Psoas muscle (tissue), 8 donors: ENCODE measurements around the gene STRIP2. TPM values are rescaled to one million over a fixed set of nuclear protein-coding genes. Genes with fewer than 3 reads are reported as not detected.

Experiments
- ATAC-seq, 4 donors: fragments of 200-7000 bp; cut with Tn5 transposase; one replicate each; pipeline ENCODE4 v1.9.1; 2020; ENCODE audit warnings: moderate library complexity in 3 of 4, mild to moderate bottlenecking in 2 of 4
- DNase-seq, 2 donors: peaks; one replicate each; pipeline ENCODE4 v3.0.0-alpha.2; 2020
- H3K27ac ChIP-seq: fragments of 200-600 bp; one replicate; pipeline ENCODE4 v1.8.0; 2022
- H3K27me3 ChIP-seq, 3 donors: fragments of 200-600 bp in 1 of 3; one replicate each; pipeline versions ENCODE4 v1.6.1 to v1.8.0; 2013 to 2022; ENCODE audit warnings: low read length in 2 of 3, mild to moderate bottlenecking in 2 of 3, moderate library complexity in 1 of 3; ENCODE audit not compliant: insufficient read depth in 3 of 3
- H3K36me3 ChIP-seq, 2 donors: fragments of 200-600 bp in 1 of 2; one replicate each; pipeline versions ENCODE4 v1.6.1 to v1.8.0; 2013 to 2022; ENCODE audit warnings: low read depth in 1 of 2, mild to moderate bottlenecking in 1 of 2, moderate library complexity in 1 of 2; ENCODE audit not compliant: insufficient read depth in 1 of 2
- H3K4me1 ChIP-seq: fragments of 200-600 bp; one replicate; pipeline ENCODE4 v1.8.0; 2022
- H3K4me3 ChIP-seq: fragments of 200-600 bp; one replicate; pipeline ENCODE4 v1.8.0; 2022; ENCODE audit warnings: mild to moderate bottlenecking
- H3K9me3 ChIP-seq: fragments of 200-600 bp; one replicate; pipeline ENCODE4 v1.8.0; 2022
- WGBS, 3 donors: extraction: QIAGEN DNeasy Blood & Tissue Kit; methylation state at CpG; one replicate each; pipeline versions ENCODE4 v1.1.6 to v1.1.7; 2013; 5-methylcytosine and 5-hydroxymethylcytosine counted together
- intact Hi-C, 2 donors: fragments of 100-400 bp; cut with DNase I; formaldehyde crosslinking; loops; one replicate each; pipeline versions ENCODE4 v1.11.0 to v1.14.2; 2022
- polyA plus RNA-seq, 3 donors: library from polyadenylated mRNA; stranded (reverse); fragments of 200-250 nt; gene quantifications; one replicate each; pipeline ENCODE4 v1.2.3, GENCODE V29; 2013
- total RNA-seq, 4 donors: library from RNA; stranded (reverse); fragmentation: NEBNext Ultra II Directional in 2 of 4; extraction: Animal tissue kit (Norgen Biotek cat#: 25700) in 2 of 4; gene quantifications; one replicate each; pipeline versions ENCODE4 v1.2.1 to v1.2.4, GENCODE V29; 2021 to 2023
- TF ChIP-seq, protein P1 (sequence below): fragments of 200-600 bp; IDR thresholded peaks from one replicate; pipeline ENCODE4 v1.8.0; 2022; ENCODE audit warnings: antibody characterized with exemption
- donor health status: healthy with polysubstance abuse.
- donor health status: DM: no; HTN: no; CAD: no; lungs with moderate emphysema.
- donor health status: Bipolar disorder and iron deficiency.
- donor health status: healthy.
- donor health status: DM: yes; HTN: yes; CAD: no.
- donor health status: DM: no; HTN: no; CAD: no.
- donor health status: DM: no; HTN: no; CAD: no.
- donor health status: DM: yes; HTN: yes; CAD: no.

STRIP2 gene
- total and polyA plus RNA-seq, 7 donors = 14.5 to 94.4 (median 46.6) TPM

- Histone ChIP-seq H3K9me3 (no peaks in the 10 kb centered on the region), H3K4me3 (no peak overlapping the region), H3K27me3 (no peaks in the 10 kb centered on the region), H3K27ac (no peak overlapping the region), H3K4me1 (no peaks in the 10 kb centered on the region), H3K36me3 (peaks cover 9 to 94% of the 10 kb centered on the region in 2 donors)
- no peak for DNase-seq
- ATAC-seq = no peak
- intact Hi-C loops = no loop called here
- TF ChIP-seq, protein P1, sequence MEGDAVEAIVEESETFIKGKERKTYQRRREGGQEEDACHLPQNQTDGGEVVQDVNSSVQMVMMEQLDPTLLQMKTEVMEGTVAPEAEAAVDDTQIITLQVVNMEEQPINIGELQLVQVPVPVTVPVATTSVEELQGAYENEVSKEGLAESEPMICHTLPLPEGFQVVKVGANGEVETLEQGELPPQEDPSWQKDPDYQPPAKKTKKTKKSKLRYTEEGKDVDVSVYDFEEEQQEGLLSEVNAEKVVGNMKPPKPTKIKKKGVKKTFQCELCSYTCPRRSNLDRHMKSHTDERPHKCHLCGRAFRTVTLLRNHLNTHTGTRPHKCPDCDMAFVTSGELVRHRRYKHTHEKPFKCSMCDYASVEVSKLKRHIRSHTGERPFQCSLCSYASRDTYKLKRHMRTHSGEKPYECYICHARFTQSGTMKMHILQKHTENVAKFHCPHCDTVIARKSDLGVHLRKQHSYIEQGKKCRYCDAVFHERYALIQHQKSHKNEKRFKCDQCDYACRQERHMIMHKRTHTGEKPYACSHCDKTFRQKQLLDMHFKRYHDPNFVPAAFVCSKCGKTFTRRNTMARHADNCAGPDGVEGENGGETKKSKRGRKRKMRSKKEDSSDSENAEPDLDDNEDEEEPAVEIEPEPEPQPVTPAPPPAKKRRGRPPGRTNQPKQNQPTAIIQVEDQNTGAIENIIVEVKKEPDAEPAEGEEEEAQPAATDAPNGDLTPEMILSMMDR = no peak
Observed at GRCh38 chr7:129450295-129450694, 16.1 kb downstream of the STRIP2 start.

DNA sequence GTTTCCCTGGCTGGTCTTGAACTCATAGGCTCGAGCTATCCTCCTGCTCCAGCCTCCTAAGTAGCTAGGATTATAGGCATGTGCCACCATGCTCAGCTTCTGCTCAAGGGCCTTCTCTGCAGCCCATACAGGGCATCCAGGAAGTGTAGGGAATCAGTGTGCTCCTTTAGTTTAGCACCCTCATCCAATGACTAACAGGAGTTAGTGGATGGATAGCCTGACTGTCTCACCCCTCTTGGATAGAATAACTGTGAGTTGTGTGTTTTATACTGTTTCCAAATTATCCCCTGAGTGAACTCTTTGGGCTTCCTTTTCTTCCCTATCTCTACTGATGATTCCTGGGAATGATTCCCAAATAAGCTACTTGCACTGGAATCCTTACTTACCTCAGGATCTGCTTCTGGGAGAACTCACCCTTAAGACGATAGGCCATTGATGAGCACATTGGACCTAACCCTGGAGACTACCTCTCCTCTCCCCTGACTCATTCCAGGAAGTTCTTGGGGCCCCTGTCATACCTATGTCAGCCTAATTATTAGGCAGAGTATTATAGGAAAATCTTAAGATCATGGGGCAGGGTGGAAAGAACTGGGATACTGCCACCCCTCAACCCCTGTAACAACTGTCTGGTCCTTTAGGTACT is 18.5 kb downstream of the STRIP2 start:
- Histone ChIP-seq H3K27ac (no peak overlapping the region), H3K4me1 (no peaks in the 10 kb centered on the region), H3K4me3 (no peak overlapping the region), H3K36me3 (peaks cover 13 to 97% of the 10 kb centered on the region in 2 donors), H3K27me3 (no peaks in the 10 kb centered on the region), H3K9me3 (no peaks in the 10 kb centered on the region)
- WGBS, 3 donors = 93 to 98% (median 94%) methylated on average over 2 of the region's 2 CpGs
- TF ChIP-seq, protein P1 = no peak
- DNase-seq (no peak), ATAC-seq (no peak)
- intact Hi-C loops = no loop called here

DNA sequence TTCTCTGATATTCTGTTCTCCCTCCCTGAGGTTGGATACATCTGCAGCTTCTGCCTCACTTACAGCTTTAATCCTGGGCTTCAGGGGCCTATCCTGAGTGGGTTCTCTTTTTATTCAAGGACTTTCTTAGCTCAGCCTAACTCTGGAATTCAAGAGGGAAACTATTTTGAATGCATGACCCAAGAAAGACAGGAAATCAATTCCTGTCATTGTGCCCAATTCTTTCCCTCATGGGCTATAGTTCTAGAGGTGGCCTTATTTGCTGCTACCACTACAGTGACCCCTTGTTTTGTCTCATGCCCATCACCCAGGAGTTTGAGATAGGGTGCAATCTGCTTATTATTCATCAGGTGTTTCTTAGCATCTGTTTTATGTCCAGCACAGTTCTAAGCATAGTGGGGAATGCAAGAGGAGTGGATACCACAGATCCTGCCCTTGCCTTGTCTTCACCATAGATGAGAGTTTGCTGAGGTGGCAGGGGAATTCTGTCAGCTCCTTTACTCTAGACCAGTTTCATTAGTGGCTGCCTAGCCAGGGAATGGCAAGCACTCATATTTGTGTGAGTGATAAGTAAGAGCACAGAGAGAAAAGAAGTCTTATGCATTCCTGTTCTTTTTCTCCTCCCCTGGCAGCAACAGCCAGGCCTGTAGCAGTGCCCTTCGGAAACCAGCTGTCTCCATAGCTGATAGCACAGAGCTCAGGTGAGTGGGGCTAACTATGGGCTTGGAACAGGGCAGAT is 19.4 kb downstream of the STRIP2 start:
- TF ChIP-seq, protein P1 = no peak
- 92 to 100% (median 94%) methylated on average over 1 of the region's 1 CpG for WGBS, 3 donors
- no peaks in the 10 kb centered on the region for H3K9me3 ChIP-seq
- intact Hi-C loops = no loop called here
- no peaks in the 10 kb centered on the region for H3K27me3 ChIP-seq
- ATAC-seq (no peak), DNase-seq (no peak)
- H3K27ac ChIP-seq = no peak overlapping the region
- H3K4me3 ChIP-seq = no peak overlapping the region
- H3K36me3 ChIP-seq = peaks cover 19 to 97% of the 10 kb centered on the region in 2 donors
- no peaks in the 10 kb centered on the region for H3K4me1 ChIP-seq

DNA sequence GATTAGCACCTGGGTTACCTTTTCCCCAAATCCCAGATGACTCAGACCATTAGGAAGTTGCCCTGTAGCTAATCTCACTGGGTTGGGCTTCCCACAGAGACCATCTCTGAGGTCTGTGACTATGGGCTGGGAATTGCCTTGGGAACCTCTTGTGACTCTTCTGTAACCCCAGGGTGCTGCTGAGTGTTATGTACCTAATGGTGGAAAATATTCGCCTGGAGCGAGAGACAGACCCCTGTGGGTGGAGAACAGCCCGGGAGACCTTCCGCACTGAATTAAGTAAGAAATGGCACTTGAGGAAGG is 20.0 kb downstream of the STRIP2 start:
- Histone ChIP-seq H3K9me3 (no peaks in the 10 kb centered on the region), H3K36me3 (peaks cover 23 to 97% of the 10 kb centered on the region in 2 donors), H3K27me3 (no peaks in the 10 kb centered on the region), H3K4me1 (no peaks in the 10 kb centered on the region), H3K4me3 (no peak overlapping the region), H3K27ac (no peak overlapping the region)
- DNase-seq (no peak), ATAC-seq (no peak)
- WGBS, 3 donors = 93 to 97% (median 94%) methylated on average over 4 of the region's 4 CpGs
- intact Hi-C loops = no loop called here
- TF ChIP-seq, protein P1 = no peak

GRCh38 chr7:129456421-129456820 is 22.2 kb downstream of the STRIP2 start:
- WGBS, 3 donors = 88 to 93% (median 89%) methylated on average over 10 of the region's 10 CpGs
- TF ChIP-seq, protein P1 = no peak
- H3K4me3 ChIP-seq = no peak overlapping the region
- H3K4me1 ChIP-seq = no peaks in the 10 kb centered on the region
- DNase-seq (no peak), ATAC-seq (no peak)
- no peaks in the 10 kb centered on the region for H3K9me3 ChIP-seq
- intact Hi-C loops = no loop called here
- H3K27me3 ChIP-seq = no peaks in the 10 kb centered on the region
- H3K27ac ChIP-seq = no peak overlapping the region
- peaks cover 24 to 100% of the 10 kb centered on the region in 2 donors for H3K36me3 ChIP-seq
